HepG2 (cell line): Measurements from ENCODE around the gene PHF13. TPM values are rescaled to one million over a fixed set of nuclear protein-coding genes. Genes with fewer than 3 reads are reported as not detected.
A peak's percentile ranks its signal among the peaks of the same experiment; 100 is the strongest.

Source experiments
- ARID4A ChIP-seq: sonication (generic); formaldehyde crosslinking; IDR thresholded peaks from 2 replicates; pipeline ENCODE4 v1.5.0; 2020; ENCODE audit warnings: mild to moderate bottlenecking, missing genetic modification reagents, borderline replicate concordance
- ETV6 ChIP-seq: sonication (generic); formaldehyde crosslinking; conservative IDR thresholded peaks from 2 replicates; pipeline ENCODE4 v1.4.0; 2020; ENCODE audit warnings: missing genetic modification reagents
- FOXK1 ChIP-seq: sonication (generic); formaldehyde crosslinking; IDR thresholded peaks from 2 replicates; pipeline ENCODE4 v1.4.0; 2020; ENCODE audit warnings: low read depth, missing genetic modification reagents, borderline replicate concordance
- NFYB ChIP-seq: sonication (generic); formaldehyde crosslinking; IDR thresholded peaks from 2 replicates; pipeline ENCODE4 v1.4.0; 2020; ENCODE audit warnings: missing genetic modification reagents
- RAD21 ChIP-seq: fragments of 450-650 bp; formaldehyde crosslinking; IDR thresholded peaks from 2 replicates; pipeline ENCODE4 v1.5.0; 2020; ENCODE audit warnings: mild to moderate bottlenecking
- SUZ12 ChIP-seq: fragments of 150-350 bp; IDR thresholded peaks from 2 replicates; pipeline ENCODE4 v1.6.1; 2014; ENCODE audit warnings: low read depth, low read length
- USF2 ChIP-seq, 2 experiments: sonication (generic) in 1 of 2; formaldehyde crosslinking in 1 of 2; IDR thresholded peaks; 2 replicates each; pipeline versions ENCODE4 v1.5.1 to v1.6.1; 2011 to 2020; ENCODE audit warnings: borderline replicate concordance in 1 of 2, low read depth in 1 of 2, low read length in 1 of 2, mild to moderate bottlenecking in 1 of 2, missing genetic modification reagents in 1 of 2, moderate library complexity in 1 of 2
- ZFP37 ChIP-seq: sonication (generic); formaldehyde crosslinking; IDR thresholded peaks from 2 replicates; pipeline ENCODE4 v1.4.0; 2020; ENCODE audit warnings: missing genetic modification reagents, borderline replicate concordance
- ZNF326 ChIP-seq: sonication (generic); formaldehyde crosslinking; IDR thresholded peaks from 2 replicates; pipeline ENCODE4 v1.4.0; 2020; ENCODE audit warnings: missing genetic modification reagents, borderline replicate concordance
- ZNF441 ChIP-seq: sonication (generic); formaldehyde crosslinking; IDR thresholded peaks from 2 replicates; pipeline ENCODE4 v1.7.0; 2021; ENCODE audit warnings: missing genetic modification reagents, borderline replicate concordance
- ZNF577 ChIP-seq: sonication (generic); formaldehyde crosslinking; IDR thresholded peaks from 2 replicates; pipeline ENCODE4 v1.4.0; 2020; ENCODE audit warnings: mild to moderate bottlenecking, low read depth, missing genetic modification reagents, borderline replicate concordance
- ZNF687 ChIP-seq: sonication (generic); formaldehyde crosslinking; IDR thresholded peaks from 2 replicates; pipeline ENCODE4 v1.5.1; 2020; ENCODE audit warnings: mild to moderate bottlenecking, missing genetic modification reagents, moderate library complexity
- ZNF747 ChIP-seq: sonication (generic); formaldehyde crosslinking; IDR thresholded peaks from 2 replicates; pipeline ENCODE4 v1.8.1; 2023; ENCODE audit warnings: missing genetic modification reagents, mild to moderate bottlenecking, borderline replicate concordance
- polyA plus RNA-seq, 8 experiments: library from polyadenylated mRNA; depleted of rRNA in 3 of 8; stranded (reverse) in 7 of 8; unstranded in 1 of 8; fragments of >200 nt; fragmentation: Illumina TruSeq in 4 of 8; extraction: Trizol in 4 of 8; gene quantifications; 2 replicates each; pipeline versions ENCODE4 v1.2.1 to v1.2.3, GENCODE V29; 2011 to 2016; ENCODE audit warnings: low read depth in 4 of 8, missing spikeins in 1 of 8, mixed read lengths in 1 of 8; ENCODE audit not compliant: insufficient read depth in 1 of 8
- total RNA-seq, 5 experiments: library from RNA; depleted of rRNA; stranded (reverse); fragments of >200 nt; fragmentation: Illumina TruSeq; extraction: Trizol; gene quantifications; 2 replicates each; pipeline ENCODE4 v1.2.3, GENCODE V29; 2016; ENCODE audit warnings: low read depth in 1 of 5

PHF13 gene
- total and polyA plus RNA-seq, 2 of the 13 experiments (the other 11 are each of a cell fraction or from before 2014, with no cell fraction given) = 4.7 to 7.4 TPM

GRCh38 chr1:6579374-6580118 is 34.0 kb upstream of the PHF13 start, which contains the start of gene ZBTB48 (continued):
- TF ChIP-seq ZNF441 (CRISPR knock-in tag) (peak; percentile 91), RAD21 (no peak), NFYB (CRISPR knock-in tag) (peak; percentile 79), USF2 (IDR thresholded peaks at IDR 0.05; ENCODE audit: low read depth, low read length) (0 out of 2 replicates have a peak, but pooled peaks have one; percentile 6), USF2 (CRISPR knock-in tag; IDR thresholded peaks at IDR 0.05; ENCODE audit: borderline replicate concordance) (peak; percentile 62; the same call in 1 of the 2 replicates), ETV6 (CRISPR knock-in tag) (no peak), ZNF326 (no peak), ARID4A (peak; percentile 86; the same call in 1 of the 2 replicates), ZFP37 (no peak), ZNF687 (CRISPR knock-in tag) (peak; percentile 97), ZNF577 (CRISPR knock-in tag) (no peak), ZNF747 (CRISPR knock-in tag) (peak; percentile 22; the same call in 1 of the 2 replicates), SUZ12 (no peak), FOXK1 (CRISPR knock-in tag) (peak; percentile 14; the same call in 1 of the 2 replicates)
